ENCODE measurements around the gene RAB5A. TPM values are rescaled to one million over a fixed set of nuclear protein-coding genes. Genes with fewer than 3 reads are reported as not detected.

Gene RAB5A
- total RNA-seq, 3 donors from 2014 or later, result 68.6 to 73.4 (median 69.2) TPM

DNA sequence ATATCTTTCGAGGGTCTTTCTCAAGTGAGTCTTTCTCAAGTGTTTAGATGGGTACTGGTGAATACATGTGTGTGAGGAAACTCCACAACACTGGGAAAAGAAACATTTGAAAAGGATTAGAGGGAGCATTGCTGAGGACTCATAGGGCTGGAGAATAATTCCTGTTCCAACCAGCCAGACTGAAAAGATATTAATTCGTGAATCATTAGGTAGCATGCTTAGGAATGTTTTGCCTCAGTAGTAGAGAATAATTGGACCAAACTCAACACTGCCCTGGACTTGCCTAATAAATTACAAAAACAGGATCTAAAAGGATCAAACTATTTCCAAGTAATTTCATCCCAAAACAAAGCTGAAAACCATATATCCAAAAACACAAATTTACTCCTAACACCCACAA, 47.9 kb downstream of the RAB5A start:
- no peak for DNase-seq
- ATAC-seq, result no peak
- no peaks in the 10 kb centered on the region for H3K36me3 ChIP-seq (ENCODE audit: low read depth)
- no peak overlapping the region for H3K4me3 ChIP-seq
- H3K9me3 ChIP-seq, result no peaks in the 10 kb centered on the region
- intact Hi-C loops (cut with DNase I, micrococcal nuclease), result no loop called here
- no peaks in the 10 kb centered on the region for H3K4me1 ChIP-seq (ENCODE audit: low read depth)
- TF ChIP-seq, protein P1, sequence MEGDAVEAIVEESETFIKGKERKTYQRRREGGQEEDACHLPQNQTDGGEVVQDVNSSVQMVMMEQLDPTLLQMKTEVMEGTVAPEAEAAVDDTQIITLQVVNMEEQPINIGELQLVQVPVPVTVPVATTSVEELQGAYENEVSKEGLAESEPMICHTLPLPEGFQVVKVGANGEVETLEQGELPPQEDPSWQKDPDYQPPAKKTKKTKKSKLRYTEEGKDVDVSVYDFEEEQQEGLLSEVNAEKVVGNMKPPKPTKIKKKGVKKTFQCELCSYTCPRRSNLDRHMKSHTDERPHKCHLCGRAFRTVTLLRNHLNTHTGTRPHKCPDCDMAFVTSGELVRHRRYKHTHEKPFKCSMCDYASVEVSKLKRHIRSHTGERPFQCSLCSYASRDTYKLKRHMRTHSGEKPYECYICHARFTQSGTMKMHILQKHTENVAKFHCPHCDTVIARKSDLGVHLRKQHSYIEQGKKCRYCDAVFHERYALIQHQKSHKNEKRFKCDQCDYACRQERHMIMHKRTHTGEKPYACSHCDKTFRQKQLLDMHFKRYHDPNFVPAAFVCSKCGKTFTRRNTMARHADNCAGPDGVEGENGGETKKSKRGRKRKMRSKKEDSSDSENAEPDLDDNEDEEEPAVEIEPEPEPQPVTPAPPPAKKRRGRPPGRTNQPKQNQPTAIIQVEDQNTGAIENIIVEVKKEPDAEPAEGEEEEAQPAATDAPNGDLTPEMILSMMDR (IDR thresholded peaks at IDR 0.05), result no peak

- DNase-seq (no peak), ATAC-seq (no peak)
- Histone ChIP-seq H3K4me1 (ENCODE audit: low read depth) (no peaks in the 10 kb centered on the region), H3K9me3 (no peaks in the 10 kb centered on the region), H3K36me3 (ENCODE audit: low read depth) (no peaks in the 10 kb centered on the region), H3K4me3 (no peak overlapping the region)
- intact Hi-C loops (cut with DNase I, micrococcal nuclease), result no loop called here
- TF ChIP-seq, protein P1 (IDR thresholded peaks at IDR 0.05), result no peak
Measured at GRCh38 chr3:19997502-19997901, 50.6 kb downstream of the RAB5A start.

GRCh38 chr3:20001932-20002331, 55.0 kb downstream of the RAB5A start:
- no peak for ATAC-seq
- TF ChIP-seq, protein P1 (IDR thresholded peaks at IDR 0.05), result no peak
- no peak for DNase-seq
- Histone ChIP-seq H3K4me1 (ENCODE audit: low read depth) (no peaks in the 10 kb centered on the region), H3K4me3 (no peak overlapping the region), H3K9me3 (no peaks in the 10 kb centered on the region), H3K36me3 (ENCODE audit: low read depth) (no peaks in the 10 kb centered on the region)
- intact Hi-C loops (cut with DNase I, micrococcal nuclease), result no loop called here

DNA sequence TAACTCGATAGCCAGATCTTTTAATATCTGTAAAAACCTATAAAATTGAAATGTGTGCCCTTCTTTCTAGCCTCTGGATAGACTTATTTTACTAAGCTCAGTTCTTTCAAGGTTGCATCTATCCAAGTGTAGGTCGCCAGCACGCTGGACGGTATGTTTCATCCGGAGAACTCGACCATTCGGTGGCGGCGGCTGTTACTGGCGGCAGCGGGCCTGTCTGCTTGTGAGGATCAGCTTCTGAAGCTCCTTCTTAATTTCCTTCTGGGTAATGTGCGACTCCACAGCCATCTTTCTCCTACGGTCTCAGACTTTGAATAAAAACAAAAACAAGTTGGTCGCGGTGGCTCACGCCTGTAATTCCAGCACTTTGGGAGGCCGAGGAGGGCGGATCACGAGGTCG, 61.1 kb downstream of the RAB5A start:
- intact Hi-C loops (cut with DNase I, micrococcal nuclease), result no loop called here
- DNase-seq (no peak), ATAC-seq (no peak)
- TF ChIP-seq, protein P1 (IDR thresholded peaks at IDR 0.05), result no peak
- Histone ChIP-seq H3K36me3 (ENCODE audit: low read depth) (no peaks in the 10 kb centered on the region), H3K4me1 (ENCODE audit: low read depth) (no peaks in the 10 kb centered on the region), H3K4me3 (no peak overlapping the region), H3K9me3 (no peaks in the 10 kb centered on the region)

GRCh38 chr3:20008646-20009045, 61.7 kb downstream of the RAB5A start:
- ATAC-seq (no peak), DNase-seq (no peak)
- Histone ChIP-seq H3K4me3 (no peak overlapping the region), H3K36me3 (ENCODE audit: low read depth) (no peaks in the 10 kb centered on the region), H3K4me1 (ENCODE audit: low read depth) (no peaks in the 10 kb centered on the region), H3K9me3 (no peaks in the 10 kb centered on the region)
- intact Hi-C loops (cut with DNase I, micrococcal nuclease), result no loop called here
- TF ChIP-seq, protein P1 (IDR thresholded peaks at IDR 0.05), result no peak

DNA sequence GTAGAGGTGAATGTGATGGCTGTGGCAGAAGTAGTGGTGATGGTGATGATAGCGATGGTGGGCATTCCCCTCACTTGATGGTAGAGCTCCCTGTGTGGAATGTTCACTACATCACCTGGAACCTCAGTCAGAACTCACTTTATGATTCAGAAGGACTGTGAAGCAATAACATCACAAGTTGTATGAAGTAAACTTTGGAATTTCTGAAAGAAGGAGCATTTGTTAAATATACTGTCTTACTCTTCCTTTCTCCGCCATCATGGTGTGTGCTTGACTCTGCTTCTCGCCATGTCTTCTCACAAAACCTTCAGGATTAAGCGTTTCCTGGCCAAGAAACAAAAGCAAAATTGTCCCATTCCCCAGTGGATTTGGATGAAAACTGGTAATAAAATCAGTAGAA, 65.3 kb downstream of the RAB5A start, which contains the start of gene PP2D1:
Gene PP2D1 (minus strand): TSS at position 101 of the 400 bp plus-strand sequence. CDS start 192 bp downstream, outside the sequence.
- TF ChIP-seq, protein P1 (IDR thresholded peaks at IDR 0.05), result no peak
- DNase-seq (no peak), ATAC-seq (no peak)
- Histone ChIP-seq H3K36me3 (ENCODE audit: low read depth) (no peaks in the 10 kb centered on the region), H3K4me3 (no peak within 1 kb of the TSS), H3K9me3 (no peaks in the 10 kb centered on the region), H3K4me1 (ENCODE audit: low read depth) (no peaks in the 10 kb centered on the region)
- intact Hi-C loops (cut with DNase I, micrococcal nuclease), result no loop called here
